SU-DHL-6 (cell line): ENCODE results near the gene TBC1D20.

ENCODE experiments used
- H2AFZ ChIP-seq: fragments of 200-600 bp; sonication (generic); 2 replicates; pipeline ENCODE4 v1.6.1; 2014; ENCODE audit warnings: low read depth, mild to moderate bottlenecking, moderate library complexity, mixed read lengths, antibody characterized with exemption, low read length; ENCODE audit not compliant: severe bottlenecking
- H3F3A ChIP-seq: fragments of 200-600 bp; shearing (Covaris generic); 2 replicates; pipeline ENCODE4 v1.6.0; 2016; ENCODE audit warnings: antibody characterized with exemption, mild to moderate bottlenecking; ENCODE audit not compliant: insufficient read depth
- H3K27ac ChIP-seq: fragments of 200-600 bp; sonication (generic); 2 replicates; pipeline ENCODE4 v1.5.1; 2016; ENCODE audit warnings: low read depth, mild to moderate bottlenecking, low read length, moderate library complexity, mixed read lengths
- H3K27me3 ChIP-seq: fragments of 200-600 bp; sonication (generic), shearing (Covaris generic); 2 replicates; pipeline ENCODE4 v1.6.0; 2014; ENCODE audit warnings: mild to moderate bottlenecking, low read length
- H3K36me3 ChIP-seq: fragments of 200-600 bp; sonication (generic); 2 replicates; pipeline ENCODE4 v1.6.1; 2014; ENCODE audit warnings: mild to moderate bottlenecking, low read length, mixed read lengths
- H3K4me2 ChIP-seq: fragments of 300-600, 200-600 bp; shearing (Covaris generic), sonication (generic); 2 replicates; pipeline ENCODE4 v1.6.0; 2014; ENCODE audit warnings: low read length, low read depth, mild to moderate bottlenecking; ENCODE audit not compliant: poor library complexity, severe bottlenecking
- H3K4me3 ChIP-seq: fragments of 200-600 bp; sonication (generic); 2 replicates; pipeline ENCODE4 v1.5.1; 2014; ENCODE audit warnings: antibody characterized with exemption, low read length, mild to moderate bottlenecking, mixed read lengths; ENCODE audit not compliant: insufficient read depth, poor library complexity, severe bottlenecking
- H3K79me2 ChIP-seq: fragments of 200-600 bp; sonication (generic); 2 replicates; pipeline ENCODE4 v1.6.1; 2014; ENCODE audit warnings: mild to moderate bottlenecking, low read length, moderate library complexity; ENCODE audit not compliant: insufficient read depth
- H3K9ac ChIP-seq: fragments of 200-600 bp; sonication (generic); 2 replicates; pipeline ENCODE4 v1.7.0; 2014; ENCODE audit warnings: mild to moderate bottlenecking, low read length
- H3K9me2 ChIP-seq: fragments of 200-600 bp; sonication (generic); replicated peaks from 2 replicates; pipeline ENCODE4 v1.6.1; 2014; ENCODE audit warnings: low read length; ENCODE audit not compliant: insufficient read depth
- H3K9me3 ChIP-seq: fragments of 200-600 bp; sonication (generic); 2 replicates; pipeline ENCODE4 v1.6.1; 2014; ENCODE audit warnings: low read length, mixed read lengths; ENCODE audit not compliant: insufficient read depth
- H4K20me1 ChIP-seq: fragments of 200-600 bp; sonication (generic); 2 replicates; pipeline ENCODE4 v1.6.1; 2014; ENCODE audit warnings: low read depth, mild to moderate bottlenecking, antibody characterized with exemption, low read length, moderate library complexity, mixed read lengths
- CTCF ChIP-seq: fragments of 200-600 bp; sonication (generic); IDR thresholded peaks from one replicate; pipeline ENCODE4 v1.5.1; 2017; ENCODE audit warnings: antibody characterized with exemption, mild to moderate bottlenecking, low read length, moderate library complexity; ENCODE audit not compliant: insufficient read depth, poor library complexity, severe bottlenecking
- EZH2phosphoT487 ChIP-seq: fragments of 200-600 bp; sonication (generic), shearing (Covaris generic); conservative IDR thresholded peaks from 2 replicates; pipeline ENCODE4 v1.6.1; 2018; ENCODE audit warnings: mild to moderate bottlenecking, antibody characterized with exemption, low read length, moderate library complexity, mixed read lengths

TBC1D20 gene

GRCh38 chr20:469746-470490 is 7.6 kb upstream of the TBC1D20 start:
- no peaks in the 10 kb centered on the region for H3K9me2 ChIP-seq
- no peak overlapping the region for H3K4me3 ChIP-seq
- TF ChIP-seq CTCF (no peak), EZH2phosphoT487 (no peak)
- H3K27ac ChIP-seq, result no peak overlapping the region
- no peaks in the 10 kb centered on the region for H3F3A ChIP-seq
- no peaks in the 10 kb centered on the region for H3K36me3 ChIP-seq
- peaks cover 16% of the 10 kb centered on the region; the same call in 1 of the 2 replicates for H3K9me3 ChIP-seq
- no peaks in the 10 kb centered on the region for H3K27me3 ChIP-seq
- H4K20me1 ChIP-seq, result no peaks in the 10 kb centered on the region
- H3K9ac ChIP-seq, result no peak overlapping the region
- H2AFZ ChIP-seq, result no peak overlapping the region
- no peak overlapping the region for H3K4me2 ChIP-seq
- no peaks in the 10 kb centered on the region for H3K79me2 ChIP-seq

- Histone ChIP-seq H3K27me3 (no peaks in the 10 kb centered on the region), H2AFZ (no peak overlapping the region), H3K36me3 (no peaks in the 10 kb centered on the region), H3K9ac (no peak overlapping the region), H3K27ac (no peak overlapping the region), H3F3A (no peaks in the 10 kb centered on the region), H3K4me3 (no peak overlapping the region), H4K20me1 (no peaks in the 10 kb centered on the region), H3K9me2 (no peaks in the 10 kb centered on the region), H3K4me2 (no peak overlapping the region), H3K79me2 (no peaks in the 10 kb centered on the region), H3K9me3 (peaks cover 16% of the 10 kb centered on the region; the same call in 1 of the 2 replicates)
- TF ChIP-seq EZH2phosphoT487, result no peak
- TF ChIP-seq CTCF, result no peak
Observed at GRCh38 chr20:467755-468154, 5.4 kb upstream of the TBC1D20 start.

- Histone ChIP-seq H3K9me3 (no peaks in the 10 kb centered on the region), H3K9ac (peak overlapping the region; percentile 69), H3K27ac (no peak overlapping the region), H3F3A (no peaks in the 10 kb centered on the region), H3K9me2 (no peaks in the 10 kb centered on the region), H2AFZ (peak overlapping the region; percentile 25), H3K4me3 (peak overlapping the region; percentile 67), H3K27me3 (no peaks in the 10 kb centered on the region), H3K79me2 (peaks cover 39% of the 10 kb centered on the region; the same call in 1 of the 2 replicates), H3K36me3 (no peaks in the 10 kb centered on the region), H4K20me1 (peaks cover 12% of the 10 kb centered on the region), H3K4me2 (peak overlapping the region; percentile 62)
- TF ChIP-seq EZH2phosphoT487, result no peak
- TF ChIP-seq CTCF, result no peak
Observed at GRCh38 chr20:461254-462198, 807 bp downstream of the TBC1D20 start.
